ENCODE measurements around the gene BORCS8. TPM values are rescaled to one million over a fixed set of nuclear protein-coding genes. Genes with fewer than 3 reads are reported as not detected.
A peak's percentile ranks its signal among the peaks of the same experiment; 100 is the strongest.

The BORCS8 gene
- total and polyA plus RNA-seq, 2 of the 13 experiments (the other 11 are each of a cell fraction or from before 2014, with no cell fraction given), result 9.6 to 13.3 TPM

GRCh38 chr19:19171821-19172532, 20.0 kb downstream of the BORCS8 start (continued):
- TF ChIP-seq ZFY (CRISPR knock-in tag; IDR thresholded peaks at IDR 0.05) (peak; percentile 58; the same call in 1 of the 2 replicates), REPIN1 (CRISPR knock-in tag; IDR thresholded peaks at IDR 0.05; ENCODE audit: borderline replicate concordance, low read depth) (peak; percentile 64; the same call in 1 of the 2 replicates), ZC3H4 (CRISPR knock-in tag; IDR thresholded peaks at IDR 0.05; ENCODE audit: borderline replicate concordance) (no peak), HDAC2 (CRISPR knock-in tag; IDR thresholded peaks at IDR 0.05) (peak; percentile 72), ZNF766 (CRISPR knock-in tag; IDR thresholded peaks at IDR 0.05; ENCODE audit: borderline replicate concordance) (no peak), ZNF747 (CRISPR knock-in tag; IDR thresholded peaks at IDR 0.05; ENCODE audit: borderline replicate concordance) (peak; percentile 25; the same call in 1 of the 2 replicates), ZNF75D (CRISPR knock-in tag; IDR thresholded peaks at IDR 0.05; ENCODE audit: borderline replicate concordance) (no peak), TGIF2 (CRISPR knock-in tag; IDR thresholded peaks at IDR 0.05) (peak; percentile 67; the same call in 1 of the 2 replicates), HNRNPLL (IDR thresholded peaks at IDR 0.05; ENCODE audit: low read depth, low read length, poor library complexity, severe bottlenecking) (no peak), ZNF33A (CRISPR knock-in tag; IDR thresholded peaks at IDR 0.05; ENCODE audit: borderline replicate concordance) (no peak), HIVEP1 (CRISPR knock-in tag; IDR thresholded peaks at IDR 0.05) (peak; percentile 54; the same call in 1 of the 2 replicates), ZNF205 (CRISPR knock-in tag; IDR thresholded peaks at IDR 0.05) (peak; percentile 83; the same call in 1 of the 2 replicates), ZSCAN9 (CRISPR knock-in tag; IDR thresholded peaks at IDR 0.05; ENCODE audit: borderline replicate concordance) (peak; percentile 54; the same call in 1 of the 2 replicates), CBX5 (CRISPR knock-in tag; IDR thresholded peaks at IDR 0.05; ENCODE audit: borderline replicate concordance) (peak; percentile 89; the same call in 1 of the 2 replicates), POLR2AphosphoS5 (IDR thresholded peaks at IDR 0.05; ENCODE audit: low read depth, low read length) (no peak), CEBPB (IDR thresholded peaks at IDR 0.05; ENCODE audit: borderline replicate concordance, low read depth, low read length) (peak; percentile 95), ZNF550 (CRISPR knock-in tag; IDR thresholded peaks at IDR 0.05; ENCODE audit: borderline replicate concordance) (0 out of 2 replicates have a peak, but pooled peaks have one; percentile 78), ZBTB4 (CRISPR knock-in tag; IDR thresholded peaks at IDR 0.05; ENCODE audit: borderline replicate concordance) (0 out of 2 replicates have a peak, but pooled peaks have one; percentile 34)
- TF ChIP-seq, protein P1, sequence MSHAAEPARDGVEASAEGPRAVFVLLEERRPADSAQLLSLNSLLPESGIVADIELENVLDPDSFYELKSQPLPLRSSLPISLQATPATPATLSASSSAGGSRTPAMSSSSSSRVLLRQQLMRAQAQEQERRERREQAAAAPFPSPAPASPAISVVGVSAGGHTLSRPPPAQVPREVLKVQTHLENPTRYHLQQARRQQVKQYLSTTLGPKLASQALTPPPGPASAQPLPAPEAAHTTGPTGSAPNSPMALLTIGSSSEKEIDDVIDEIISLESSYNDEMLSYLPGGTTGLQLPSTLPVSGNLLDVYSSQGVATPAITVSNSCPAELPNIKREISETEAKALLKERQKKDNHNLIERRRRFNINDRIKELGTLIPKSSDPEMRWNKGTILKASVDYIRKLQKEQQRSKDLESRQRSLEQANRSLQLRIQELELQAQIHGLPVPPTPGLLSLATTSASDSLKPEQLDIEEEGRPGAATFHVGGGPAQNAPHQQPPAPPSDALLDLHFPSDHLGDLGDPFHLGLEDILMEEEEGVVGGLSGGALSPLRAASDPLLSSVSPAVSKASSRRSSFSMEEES (CRISPR knock-in tag; IDR thresholded peaks at IDR 0.05), result no peak
- TF ChIP-seq, protein P2, sequence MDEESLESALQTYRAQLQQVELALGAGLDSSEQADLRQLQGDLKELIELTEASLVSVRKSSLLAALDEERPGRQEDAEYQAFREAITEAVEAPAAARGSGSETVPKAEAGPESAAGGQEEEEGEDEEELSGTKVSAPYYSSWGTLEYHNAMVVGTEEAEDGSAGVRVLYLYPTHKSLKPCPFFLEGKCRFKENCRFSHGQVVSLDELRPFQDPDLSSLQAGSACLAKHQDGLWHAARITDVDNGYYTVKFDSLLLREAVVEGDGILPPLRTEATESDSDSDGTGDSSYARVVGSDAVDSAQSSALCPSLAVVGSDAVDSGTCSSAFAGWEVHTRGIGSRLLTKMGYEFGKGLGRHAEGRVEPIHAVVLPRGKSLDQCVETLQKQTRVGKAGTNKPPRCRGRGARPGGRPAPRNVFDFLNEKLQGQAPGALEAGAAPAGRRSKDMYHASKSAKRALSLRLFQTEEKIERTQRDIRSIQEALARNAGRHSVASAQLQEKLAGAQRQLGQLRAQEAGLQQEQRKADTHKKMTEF (CRISPR knock-in tag; IDR thresholded peaks at IDR 0.05), result peak; percentile 52; the same call in 1 of the 2 replicates
- TF ChIP-seq, protein P3, sequence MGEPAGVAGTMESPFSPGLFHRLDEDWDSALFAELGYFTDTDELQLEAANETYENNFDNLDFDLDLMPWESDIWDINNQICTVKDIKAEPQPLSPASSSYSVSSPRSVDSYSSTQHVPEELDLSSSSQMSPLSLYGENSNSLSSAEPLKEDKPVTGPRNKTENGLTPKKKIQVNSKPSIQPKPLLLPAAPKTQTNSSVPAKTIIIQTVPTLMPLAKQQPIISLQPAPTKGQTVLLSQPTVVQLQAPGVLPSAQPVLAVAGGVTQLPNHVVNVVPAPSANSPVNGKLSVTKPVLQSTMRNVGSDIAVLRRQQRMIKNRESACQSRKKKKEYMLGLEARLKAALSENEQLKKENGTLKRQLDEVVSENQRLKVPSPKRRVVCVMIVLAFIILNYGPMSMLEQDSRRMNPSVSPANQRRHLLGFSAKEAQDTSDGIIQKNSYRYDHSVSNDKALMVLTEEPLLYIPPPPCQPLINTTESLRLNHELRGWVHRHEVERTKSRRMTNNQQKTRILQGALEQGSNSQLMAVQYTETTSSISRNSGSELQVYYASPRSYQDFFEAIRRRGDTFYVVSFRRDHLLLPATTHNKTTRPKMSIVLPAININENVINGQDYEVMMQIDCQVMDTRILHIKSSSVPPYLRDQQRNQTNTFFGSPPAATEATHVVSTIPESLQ (CRISPR knock-in tag; conservative IDR thresholded peaks at IDR 0.05), result no peak
